Fibroblast of mammary gland (primary cell): Measurements from ENCODE around the gene CA10.

Experiments used
- DNase-seq: peaks from one replicate; pipeline ENCODE4 v3.0.0-alpha.2; 2010; ENCODE audit warnings: low read depth
- H3K4me3 ChIP-seq: 2 replicates; pipeline ENCODE4 v1.5.1; 2011; ENCODE audit warnings: low read depth, mild to moderate bottlenecking, low read length, moderate library complexity; ENCODE audit not compliant: control insufficient read depth
- CTCF ChIP-seq: conservative IDR thresholded peaks from 2 replicates; pipeline ENCODE4 v1.5.1; 2011; ENCODE audit warnings: low read depth, low read length, inconsistent platforms; ENCODE audit not compliant: control insufficient read depth, insufficient read depth

CA10 gene

GRCh38 chr17:51676691-51677487, 481.6 kb downstream of the CA10 start:
- no peak overlapping the region for H3K4me3 ChIP-seq
- DNase-seq = no peak
- no peak for TF ChIP-seq CTCF

- no peak for TF ChIP-seq CTCF
- DNase-seq = no peak
- H3K4me3 ChIP-seq = no peak overlapping the region
Observed at GRCh38 chr17:51674579-51675255, 483.8 kb downstream of the CA10 start.

DNA sequence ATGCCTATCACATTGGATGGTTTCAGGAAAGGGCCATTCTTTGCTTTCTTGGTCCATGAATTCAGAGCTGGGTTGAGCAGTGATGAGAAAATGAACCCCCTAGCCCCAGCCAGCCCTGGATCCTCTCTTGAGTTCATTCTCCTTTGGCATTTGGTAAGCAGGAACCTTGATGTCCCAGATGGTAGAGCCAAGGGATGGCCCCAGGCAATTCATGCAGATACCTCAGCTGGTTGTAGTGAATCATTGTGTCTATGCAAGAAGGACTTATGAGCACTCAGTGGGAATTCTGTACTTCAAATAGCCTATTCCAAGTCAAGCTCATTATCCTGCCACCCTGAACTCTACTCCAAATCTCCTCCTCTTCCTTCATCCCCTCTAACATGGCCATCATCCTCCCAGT, 485.4 kb downstream of the CA10 start:
- DNase-seq = no peak
- no peak overlapping the region for H3K4me3 ChIP-seq
- TF ChIP-seq CTCF = no peak

DNA sequence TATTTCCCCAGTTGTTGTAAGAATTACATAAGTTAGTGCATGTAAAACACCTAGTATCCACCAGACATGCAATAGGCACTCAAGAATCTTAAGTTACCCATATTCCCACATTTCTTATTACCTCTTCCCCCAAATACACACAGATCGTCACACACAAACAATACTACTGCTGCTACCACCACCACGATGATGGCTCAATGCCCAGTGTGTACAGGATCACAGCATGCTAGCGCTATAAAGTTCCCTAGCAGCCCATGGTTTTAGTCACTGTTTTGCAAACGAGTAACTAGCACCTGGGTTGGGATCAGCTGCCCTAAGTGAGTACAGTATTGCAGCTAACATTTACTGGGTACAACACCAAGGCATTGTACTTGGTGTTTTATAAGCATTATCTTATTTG, 486.4 kb downstream of the CA10 start:
- no peak overlapping the region for H3K4me3 ChIP-seq
- TF ChIP-seq CTCF = no peak
- no peak for DNase-seq

GRCh38 chr17:51670899-51671298, 487.6 kb downstream of the CA10 start:
- no peak overlapping the region for H3K4me3 ChIP-seq
- no peak for DNase-seq
- TF ChIP-seq CTCF = no peak

GRCh38 chr17:51668963-51669246, 489.6 kb downstream of the CA10 start:
- no peak for DNase-seq
- no peak overlapping the region for H3K4me3 ChIP-seq
- no peak for TF ChIP-seq CTCF
